Stimulated activated CD8-positive, alpha-beta memory T cell treated with anti-CD3 and anti-CD28 coated beads, Interleukin-4, amount 100 ng/mL, for 4 hours (primary cell): Measurements from ENCODE around the gene RPL37A.

ENCODE experiments used
- DNase-seq, 2 donors: peaks; one replicate each; pipeline ENCODE4 v3.0.0-alpha.2; 2020; ENCODE audit warnings: low read depth in 2 of 2, low spot score in 1 of 2

The RPL37A gene

DNA sequence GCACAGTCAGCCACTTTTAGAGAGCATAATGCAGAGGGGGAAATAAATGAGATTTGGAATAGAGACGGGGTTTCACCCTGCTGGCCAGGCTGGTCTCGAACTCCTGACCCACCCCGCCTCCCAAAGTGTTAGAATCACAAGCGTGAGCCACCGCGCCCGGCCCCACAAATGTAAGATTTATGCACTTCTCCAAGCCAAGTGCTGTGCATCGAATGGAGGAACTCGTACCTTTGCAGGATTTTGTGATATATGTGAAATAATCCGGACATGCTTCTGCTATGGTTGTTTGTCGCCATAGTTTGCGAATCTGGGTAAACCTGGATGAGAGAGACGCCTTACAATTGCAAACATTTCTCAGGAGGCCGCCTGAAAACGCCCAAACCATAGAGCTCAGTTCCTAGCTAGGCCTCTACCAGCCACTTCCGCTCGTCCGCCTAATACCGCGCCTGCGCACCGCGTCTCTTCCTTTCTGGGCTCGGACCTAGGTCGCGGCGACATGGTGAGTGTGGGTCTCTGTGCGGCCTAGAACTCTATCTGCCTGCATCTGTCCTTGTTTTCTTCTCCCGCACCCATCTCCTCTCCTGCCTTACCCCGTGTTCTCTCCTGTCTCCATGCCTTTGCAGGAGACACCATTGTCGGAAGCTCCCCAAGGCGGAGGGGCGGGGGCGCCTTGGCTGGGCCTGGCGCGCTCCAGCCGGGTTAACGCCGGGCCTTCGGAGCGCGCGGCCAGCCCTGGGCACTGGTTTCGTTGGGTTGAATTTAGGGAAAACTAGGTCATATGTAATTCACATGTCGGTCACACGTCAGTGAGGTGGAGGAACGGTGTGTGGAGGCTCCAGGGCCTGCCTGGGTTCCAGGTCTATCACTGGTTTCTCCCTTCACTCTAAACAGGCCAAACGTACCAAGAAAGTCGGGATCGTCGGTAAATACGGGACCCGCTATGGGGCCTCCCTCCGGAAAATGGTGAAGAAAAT, at the start of gene RPL37A:
TSS of gene RPL37A (plus strand) at position 466 of the 974 bp plus-strand sequence. CDS start at position 497, 31 bp downstream.
- peak; percentile 74 to 78 for DNase-seq

GRCh38 chr2:216450346-216450745, 48.3 kb upstream of the RPL37A start:
- no peak for DNase-seq

DNA sequence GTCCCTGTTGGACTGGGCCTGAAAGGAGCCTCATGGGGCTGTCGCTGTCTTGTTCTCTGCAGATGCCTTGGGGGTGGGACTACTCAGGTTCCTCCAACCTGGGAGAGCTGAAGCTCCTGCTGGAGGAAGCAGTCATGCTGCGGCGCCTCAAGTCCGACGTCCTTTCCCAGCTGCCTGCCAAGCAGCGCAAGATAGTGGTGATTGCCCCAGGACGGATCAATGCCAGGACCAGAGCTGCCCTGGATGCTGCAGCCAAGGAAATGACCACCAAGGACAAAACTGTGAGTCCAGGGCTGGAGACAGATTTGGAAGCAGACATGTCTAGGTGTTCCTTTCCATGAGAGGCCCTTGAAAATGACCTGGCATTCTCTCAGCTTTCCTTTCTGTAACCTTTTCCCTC, 47.9 kb upstream of the RPL37A start:
- DNase-seq, result no peak

- DNase-seq, result no peak
These were observed 44.6 kb upstream of the RPL37A start for GRCh38 chr2:216453955-216454614.

DNA sequence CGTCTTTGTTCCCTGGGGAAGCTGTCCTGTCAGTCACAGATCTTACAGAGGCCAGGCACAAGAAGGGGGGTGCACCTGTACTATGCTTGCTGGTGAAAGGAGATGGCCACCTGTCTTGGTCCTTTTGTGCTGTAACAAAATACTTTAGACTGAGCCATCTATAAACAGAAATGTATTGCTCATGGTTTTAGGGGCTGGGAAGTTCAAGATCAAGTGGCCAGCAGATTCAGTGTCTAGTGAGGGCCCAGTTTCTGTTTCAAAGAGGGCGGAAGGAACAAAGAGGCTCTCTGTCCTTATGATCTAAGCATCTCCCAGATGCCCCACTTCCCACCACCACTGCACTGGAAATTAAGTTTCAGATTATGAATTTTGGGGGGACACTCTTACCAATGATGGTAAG, 35.5 kb upstream of the RPL37A start:
- DNase-seq, result no peak

DNA sequence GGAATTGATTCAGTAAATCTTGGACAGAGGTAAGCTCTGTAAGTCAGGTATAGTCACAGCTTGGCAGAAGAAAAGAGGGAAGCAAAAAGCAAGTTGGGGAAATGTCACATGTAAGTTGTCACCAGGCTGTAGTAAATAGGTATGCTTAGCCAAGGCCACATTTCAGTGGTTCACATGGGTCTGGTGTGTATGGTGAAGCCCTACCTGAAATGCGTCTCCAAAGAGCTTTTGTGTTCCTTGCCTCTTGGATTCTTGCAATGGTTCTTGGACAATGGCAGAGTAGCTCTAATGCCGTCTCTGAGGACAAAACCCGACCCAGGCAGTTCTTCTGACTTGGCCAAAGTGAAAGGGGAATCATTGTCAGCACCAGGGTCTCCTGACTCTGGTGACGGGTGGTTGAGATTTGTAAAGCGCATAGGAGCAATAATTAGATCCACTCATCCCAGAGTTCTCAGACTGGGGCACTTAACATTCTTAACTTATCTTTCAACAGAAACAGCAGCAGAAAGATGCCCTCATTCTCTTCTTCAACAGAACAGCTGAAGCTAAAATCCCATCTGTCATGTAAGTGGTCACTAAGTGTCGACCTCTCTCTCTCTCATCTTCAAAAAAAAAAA, 34.4 kb upstream of the RPL37A start:
- DNase-seq, result no peak

- DNase-seq, result no peak
These were observed 33.0 kb upstream of the RPL37A start for GRCh38 chr2:216465579-216466195.

GRCh38 chr2:216467845-216468244, 30.8 kb upstream of the RPL37A start:
- DNase-seq, result no peak

- no peak for DNase-seq
These were observed 29.0 kb upstream of the RPL37A start for GRCh38 chr2:216469661-216470060.

GRCh38 chr2:216473187-216473586, 25.5 kb upstream of the RPL37A start:
- DNase-seq, result no peak

DNA sequence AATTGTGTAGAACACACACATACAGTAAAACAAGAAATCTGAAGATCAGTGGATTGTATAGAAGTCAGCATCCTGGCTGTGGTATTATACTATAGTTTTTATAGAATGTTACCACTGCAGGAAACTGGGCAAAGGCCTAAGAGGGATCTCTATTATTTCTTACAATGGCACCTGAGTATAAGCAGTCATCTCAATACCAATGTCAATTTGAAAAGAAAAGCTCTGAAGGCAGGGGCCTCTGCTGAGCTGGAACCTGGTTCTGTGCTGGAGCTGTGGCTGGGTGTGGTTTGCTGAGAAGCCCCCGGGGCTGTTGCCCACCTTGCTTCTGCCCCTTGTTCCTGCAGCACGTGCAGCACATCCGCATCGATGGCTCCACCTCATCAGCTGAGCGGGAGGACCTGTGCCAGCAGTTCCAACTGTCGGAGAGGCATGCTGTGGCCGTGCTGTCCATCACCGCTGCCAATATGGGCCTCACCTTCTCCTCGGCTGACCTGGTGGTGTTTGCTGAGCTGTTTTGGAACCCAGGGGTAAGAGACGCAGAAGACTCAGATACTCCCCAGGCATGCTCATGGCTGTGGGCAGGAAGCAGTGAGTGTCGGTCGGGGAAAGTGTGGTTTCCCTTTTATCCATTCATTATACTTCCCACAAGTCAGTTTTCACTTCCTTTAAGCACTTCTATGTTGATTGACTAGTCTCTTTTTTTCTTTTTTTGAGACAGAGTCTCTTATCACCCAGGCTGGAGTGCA, 23.5 kb upstream of the RPL37A start:
- DNase-seq, result no peak

DNA sequence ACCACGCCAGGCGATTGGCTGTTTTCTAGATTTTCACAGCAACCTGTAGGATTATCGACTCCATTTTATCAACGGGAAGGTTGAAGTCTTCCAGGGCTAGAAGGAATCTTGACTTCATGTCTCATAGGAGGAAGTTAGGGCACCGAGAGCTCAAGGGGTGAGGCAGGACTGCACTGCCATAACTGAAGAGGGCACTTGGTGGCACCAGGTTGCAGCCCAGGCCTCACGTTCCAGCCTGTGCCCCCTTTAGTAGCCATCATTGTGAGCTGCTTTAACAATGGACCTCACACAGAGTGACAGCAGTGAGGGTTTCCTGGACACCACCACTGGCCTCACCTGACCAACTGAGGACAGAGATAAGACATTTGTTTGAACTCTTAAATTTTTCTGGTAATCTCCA, 22.9 kb upstream of the RPL37A start:
- no peak for DNase-seq

DNA sequence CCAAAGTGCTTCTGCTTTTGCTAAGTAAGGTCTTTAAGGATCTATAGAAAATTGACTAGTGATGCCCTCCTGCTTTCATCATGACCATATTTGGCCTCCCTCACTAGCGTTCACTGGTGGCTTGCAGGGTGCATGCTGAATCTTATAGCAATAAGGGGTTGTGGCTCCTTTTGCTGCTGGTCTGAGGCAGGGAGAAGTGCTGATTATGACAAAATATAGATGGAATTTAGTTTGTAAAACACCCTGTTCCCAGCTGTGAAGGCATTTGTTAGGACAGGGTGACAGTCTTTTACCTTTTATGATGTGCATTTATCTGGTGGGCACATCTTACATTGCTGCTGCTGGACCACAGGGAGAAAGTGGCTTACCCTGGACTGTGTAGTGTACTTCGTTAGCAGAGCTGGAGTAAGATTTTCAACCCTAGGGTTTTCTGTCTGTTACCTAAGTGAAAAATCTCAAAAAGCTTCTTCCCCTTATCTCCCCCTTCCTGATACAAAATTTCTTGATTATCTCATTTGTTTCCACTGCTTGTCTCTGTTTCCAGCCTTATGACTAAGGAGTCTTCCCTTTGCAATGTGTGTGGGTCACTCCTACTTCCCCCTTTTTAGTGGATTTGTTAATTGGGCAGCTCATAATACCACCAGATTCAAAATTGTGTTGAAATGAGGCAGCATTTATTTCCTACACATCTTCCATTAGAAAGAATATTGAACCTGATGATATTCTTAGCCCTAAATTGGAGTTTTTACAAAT, 21.2 kb upstream of the RPL37A start:
- DNase-seq, result no peak

DNA sequence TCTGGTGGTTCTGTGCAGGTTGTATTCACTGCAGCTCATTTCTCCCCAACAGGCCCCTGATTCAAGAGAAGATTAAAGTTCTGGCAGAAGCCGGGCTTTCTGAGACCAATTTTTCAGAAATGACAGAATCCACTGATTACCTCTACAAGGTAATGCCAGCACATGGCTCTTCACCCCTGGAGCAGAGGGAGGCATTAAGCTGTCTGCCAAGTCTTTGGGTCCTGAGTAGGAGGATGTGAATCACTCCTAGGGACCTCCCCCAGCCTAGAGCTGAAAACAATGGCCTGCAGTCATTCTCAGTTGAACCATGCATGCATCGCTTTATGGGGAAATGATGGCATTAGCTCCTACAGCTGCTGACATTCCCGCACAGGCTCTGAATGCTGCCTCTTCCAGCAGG, 20.5 kb upstream of the RPL37A start:
- no peak for DNase-seq

DNA sequence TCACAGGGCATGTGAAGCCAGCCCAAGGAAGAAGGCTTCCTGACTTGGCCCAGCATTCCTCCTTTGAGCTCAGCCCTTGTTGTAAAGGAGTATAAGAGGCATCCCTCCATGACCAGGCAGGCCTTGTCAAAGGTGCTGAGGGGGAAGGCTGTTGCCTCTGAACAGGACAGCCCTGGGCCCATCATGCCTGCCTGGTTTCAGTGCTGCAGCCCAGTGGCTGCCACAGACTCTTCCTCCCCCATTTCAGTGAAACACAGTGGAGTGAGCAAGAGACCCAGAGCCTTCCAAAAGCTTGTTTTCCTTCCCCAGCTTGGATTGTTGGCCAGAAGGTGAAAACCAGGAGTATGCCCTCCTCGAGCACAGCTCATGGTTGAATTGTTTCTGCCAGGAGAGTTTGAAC, 19.9 kb upstream of the RPL37A start:
- no peak for DNase-seq

GRCh38 chr2:216480221-216480620, 18.4 kb upstream of the RPL37A start:
- DNase-seq, result no peak

GRCh38 chr2:216482640-216483039, 16.0 kb upstream of the RPL37A start:
- DNase-seq, result no peak

GRCh38 chr2:216485237-216485636, 13.4 kb upstream of the RPL37A start:
- DNase-seq, result no peak

DNA sequence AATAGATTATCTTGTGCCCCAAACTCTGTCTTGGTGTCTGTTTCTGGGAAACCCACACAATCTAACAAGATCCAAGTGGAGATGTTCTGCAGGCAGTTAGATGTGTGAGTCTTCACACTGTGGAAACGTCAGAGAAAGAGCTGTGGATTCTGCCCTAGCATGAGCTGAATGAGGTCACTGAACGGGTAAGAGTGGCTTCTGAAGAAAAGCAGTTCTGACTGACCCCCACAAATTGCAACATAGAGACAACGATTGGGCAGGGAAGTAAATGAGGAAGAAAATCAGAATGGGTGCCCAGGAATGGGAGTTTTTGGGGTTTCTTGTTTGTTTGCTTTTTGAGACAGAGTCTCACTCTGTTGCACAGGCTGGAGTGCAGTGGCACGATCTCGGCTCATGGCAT, 12.9 kb upstream of the RPL37A start:
- no peak for DNase-seq

DNA sequence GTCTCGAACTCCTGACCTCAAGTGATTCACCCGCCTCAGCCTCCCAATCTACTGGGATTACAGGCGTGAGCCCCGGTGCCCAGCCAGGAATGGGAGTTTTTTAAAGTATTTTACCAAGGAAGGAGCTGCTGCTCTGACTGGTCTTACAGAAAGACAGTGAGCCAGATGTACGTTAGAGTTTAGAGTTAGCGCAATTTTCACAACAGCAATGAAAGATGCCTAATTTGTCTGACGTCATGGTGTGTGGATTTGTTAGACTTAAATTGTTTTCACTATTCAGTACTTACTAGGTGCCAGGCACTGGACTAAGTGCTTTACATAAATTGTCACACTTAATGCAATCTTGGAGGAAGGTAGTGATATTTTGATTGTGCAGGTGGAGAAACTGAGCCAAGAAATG, 12.4 kb upstream of the RPL37A start:
- no peak for DNase-seq
